Trophoblast cell (in vitro differentiated cells and primary cell): Measurements from ENCODE around the gene RANBP1.

Source experiments
- DNase-seq, 2 donors: peaks; one replicate each; pipeline ENCODE4 v3.0.0-alpha.2; 2016
- H2AFZ ChIP-seq: 2 replicates; pipeline ENCODE4 v1.6.1; 2013; ENCODE audit warnings: low read length, moderate library complexity, mild to moderate bottlenecking; ENCODE audit not compliant: insufficient read depth, poor library complexity
- H2AK5ac ChIP-seq: 2 replicates; pipeline ENCODE4 v1.6.1; 2013; ENCODE audit warnings: mild to moderate bottlenecking, low read length
- H2BK120ac ChIP-seq: 2 replicates; pipeline ENCODE4 v1.6.1; 2013; ENCODE audit warnings: low read length, mild to moderate bottlenecking, moderate library complexity; ENCODE audit not compliant: insufficient read depth, poor library complexity
- H2BK12ac ChIP-seq: 2 replicates; pipeline ENCODE4 v1.6.1; 2013; ENCODE audit warnings: mild to moderate bottlenecking, low read length, moderate library complexity
- H2BK5ac ChIP-seq: 2 replicates; pipeline ENCODE4 v1.6.1; 2013; ENCODE audit warnings: low read length, low read depth, moderate library complexity, mild to moderate bottlenecking; ENCODE audit not compliant: poor library complexity
- H3K14ac ChIP-seq: 2 replicates; pipeline ENCODE4 v1.6.1; 2013; ENCODE audit warnings: mild to moderate bottlenecking, low read length
- H3K18ac ChIP-seq: 2 replicates; pipeline ENCODE4 v1.6.1; 2013; ENCODE audit warnings: mild to moderate bottlenecking, low read length
- H3K23ac ChIP-seq: 2 replicates; pipeline ENCODE4 v1.6.1; 2013; ENCODE audit warnings: low read length
- H3K27ac ChIP-seq: 2 replicates; pipeline ENCODE4 v1.5.1; 2013; ENCODE audit warnings: low read depth, mild to moderate bottlenecking, inconsistent platforms, low read length, moderate library complexity
- H3K27me3 ChIP-seq: 2 replicates; pipeline ENCODE4 v1.6.1; 2013; ENCODE audit warnings: inconsistent platforms, mild to moderate bottlenecking, low read length, moderate library complexity; ENCODE audit not compliant: insufficient read depth
- H3K36me3 ChIP-seq, 2 experiments: 1 replicate in 1 of 2; 2 replicates in 1 of 2; pipeline ENCODE4 v1.6.1; 2013; ENCODE audit warnings: low read length in 2 of 2, mild to moderate bottlenecking in 2 of 2, moderate library complexity in 1 of 2; ENCODE audit not compliant: insufficient read depth in 2 of 2, control insufficient read depth in 1 of 2
- H3K4ac ChIP-seq: 2 replicates; pipeline ENCODE4 v1.6.1; 2013; ENCODE audit warnings: low read depth, mild to moderate bottlenecking, low read length, moderate library complexity
- H3K4me1 ChIP-seq, 2 experiments: 1 replicate in 1 of 2; 2 replicates in 1 of 2; pipeline ENCODE4 v1.6.1; 2013; ENCODE audit warnings: low read length in 2 of 2, mild to moderate bottlenecking in 2 of 2, moderate library complexity in 1 of 2; ENCODE audit not compliant: insufficient read depth in 2 of 2, control insufficient read depth in 1 of 2
- H3K4me2 ChIP-seq: 2 replicates; pipeline ENCODE4 v1.6.1; 2013; ENCODE audit warnings: inconsistent platforms, mild to moderate bottlenecking, low read length, moderate library complexity
- H3K4me3 ChIP-seq: 2 replicates; pipeline ENCODE4 v1.5.1; 2013; ENCODE audit warnings: mild to moderate bottlenecking, low read depth, low read length, inconsistent platforms
- H3K79me1 ChIP-seq: one replicate; pipeline ENCODE4 v1.6.1; 2013; ENCODE audit warnings: low read length
- H3K79me2 ChIP-seq: 2 replicates; pipeline ENCODE4 v1.6.1; 2013; ENCODE audit warnings: low read length, mild to moderate bottlenecking; ENCODE audit not compliant: control insufficient read depth, insufficient read depth, poor library complexity
- H3K9ac ChIP-seq: 2 replicates; pipeline ENCODE4 v1.6.1; 2013; ENCODE audit warnings: mild to moderate bottlenecking, low read length
- H3K9me3 ChIP-seq: 2 replicates; pipeline ENCODE4 v1.6.1; 2013; ENCODE audit warnings: low read depth, mild to moderate bottlenecking, control low read depth, inconsistent platforms, low read length; ENCODE audit not compliant: insufficient read depth
- H4K12ac ChIP-seq: 2 replicates; pipeline ENCODE4 v1.6.1; 2013; ENCODE audit warnings: low read depth, mild to moderate bottlenecking, low read length, moderate library complexity
- H4K8ac ChIP-seq: 2 replicates; pipeline ENCODE4 v1.6.1; 2013; ENCODE audit warnings: low read depth, mild to moderate bottlenecking, low read length, moderate library complexity
- H4K91ac ChIP-seq: one replicate; pipeline ENCODE4 v1.6.1; 2013; ENCODE audit warnings: low read depth, mild to moderate bottlenecking, low read length, moderate library complexity
- WGBS: extraction: QIAGEN DNeasy Blood & Tissue Kit; methylation state at CpG from one replicate; pipeline ENCODE4 v1.1.7; 2013; ENCODE audit warnings: missing lambda C conversion rate; ENCODE audit not compliant: insufficient read length, insufficient coverage; ENCODE audit errors: extremely low coverage; 5-methylcytosine and 5-hydroxymethylcytosine counted together

RANBP1 gene

DNA sequence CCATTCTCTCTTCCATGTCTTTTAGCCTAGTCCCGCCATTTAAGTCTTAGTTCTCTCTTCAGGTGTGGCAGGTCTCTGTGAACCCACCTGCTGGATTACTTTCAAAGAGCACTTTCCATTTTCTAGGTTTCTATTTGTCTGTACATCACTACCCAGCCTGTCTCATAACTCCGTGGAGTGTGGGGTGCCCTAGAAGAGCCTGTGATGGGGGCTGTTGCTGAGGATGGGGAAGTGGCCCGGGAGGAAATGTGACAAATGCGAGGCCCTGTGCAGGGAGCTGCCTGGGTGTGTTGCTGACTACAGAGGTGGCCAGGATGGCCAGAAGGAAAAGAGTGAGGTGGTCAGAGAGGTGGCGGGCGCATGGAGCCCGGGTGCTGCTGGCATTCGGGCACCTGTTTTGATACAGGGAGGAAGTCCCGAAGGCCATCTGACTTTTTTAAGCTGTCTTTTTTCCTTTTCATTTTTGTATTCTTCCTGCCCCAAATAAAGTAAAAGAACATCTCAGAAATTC is 25.1 kb upstream of the RANBP1 start:
- no peak overlapping the region for H4K91ac ChIP-seq
- H2BK5ac ChIP-seq, result no peak overlapping the region
- no peak overlapping the region for H2AK5ac ChIP-seq
- no peak overlapping the region for H4K8ac ChIP-seq
- H2AFZ ChIP-seq, result no peak overlapping the region
- H2BK120ac ChIP-seq, result no peak overlapping the region
- no CpG with 5 or more reads among the region's 9 CpGs for WGBS
- H3K4ac ChIP-seq, result no peak overlapping the region
- no peak overlapping the region for H2BK12ac ChIP-seq
- no peak overlapping the region for H3K18ac ChIP-seq
- DNase-seq, result no peak
- no peak overlapping the region for H3K23ac ChIP-seq
- H3K36me3 ChIP-seq, result peaks cover 84 to 95% of the 10 kb centered on the region in 2 experiments
- no peaks in the 10 kb centered on the region for H3K79me1 ChIP-seq
- H3K4me2 ChIP-seq, result no peak overlapping the region
- H3K14ac ChIP-seq, result no peak overlapping the region
- no peaks in the 10 kb centered on the region for H3K9me3 ChIP-seq
- H3K79me2 ChIP-seq, result no peaks in the 10 kb centered on the region
- no peak overlapping the region for H3K4me3 ChIP-seq
- no peak overlapping the region for H3K9ac ChIP-seq
- H3K27me3 ChIP-seq, result no peaks in the 10 kb centered on the region
- H3K27ac ChIP-seq, result no peak overlapping the region
- no peaks in the 10 kb centered on the region for H3K4me1 ChIP-seq
- H4K12ac ChIP-seq, result no peak overlapping the region

DNA sequence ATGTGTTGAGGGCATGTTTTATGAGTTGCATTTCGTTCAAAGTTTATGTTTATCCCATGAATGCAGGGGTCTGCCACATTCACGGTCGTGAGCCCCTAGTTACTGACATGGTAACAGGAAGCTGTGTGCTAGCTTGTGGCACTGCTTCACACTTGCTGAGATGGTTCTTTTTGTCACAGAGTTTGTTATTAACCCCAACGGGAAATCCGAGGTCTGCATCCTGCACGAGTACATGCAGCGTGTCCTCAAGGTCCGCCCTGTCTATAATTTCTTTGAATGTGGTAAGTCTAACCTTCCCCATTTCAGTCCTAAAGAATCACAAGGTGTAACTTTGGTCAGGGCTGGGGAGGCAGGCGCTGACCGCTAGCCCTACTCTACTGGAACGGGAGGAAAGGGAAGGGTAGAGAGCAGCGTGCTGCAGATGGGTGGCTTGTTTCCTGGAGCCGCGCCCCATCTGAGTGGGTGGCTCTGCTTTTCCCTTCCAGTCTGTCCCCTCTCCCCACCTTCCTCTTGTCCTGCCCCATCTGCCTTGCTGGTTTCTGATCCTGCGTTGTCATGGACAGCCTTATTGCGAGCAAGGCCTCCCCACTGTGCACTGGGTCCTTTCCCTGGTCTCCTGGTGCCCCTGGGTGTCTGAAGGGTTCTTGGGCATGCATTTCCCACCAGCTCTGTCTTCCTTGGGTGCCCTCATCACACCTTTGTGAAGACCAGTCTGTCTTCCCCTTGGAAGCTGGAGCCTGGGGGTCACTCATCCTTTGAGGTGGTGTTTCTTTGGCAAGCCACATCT is 24.0 kb upstream of the RANBP1 start:
- Histone ChIP-seq H2AK5ac (no peak overlapping the region), H4K91ac (no peak overlapping the region), H3K18ac (no peak overlapping the region), H3K4me2 (no peak overlapping the region), H3K23ac (no peak overlapping the region), H2BK12ac (no peak overlapping the region), H2BK5ac (no peak overlapping the region), H3K27ac (no peak overlapping the region), H3K4me1 (no peaks in the 10 kb centered on the region), H3K79me2 (no peaks in the 10 kb centered on the region), H3K14ac (no peak overlapping the region), H3K4ac (no peak overlapping the region), H4K12ac (no peak overlapping the region), H3K36me3 (peaks cover 75 to 89% of the 10 kb centered on the region in 2 experiments), H4K8ac (no peak overlapping the region), H2BK120ac (no peak overlapping the region), H3K4me3 (no peak overlapping the region), H3K9ac (no peak overlapping the region), H2AFZ (no peak overlapping the region), H3K79me1 (no peaks in the 10 kb centered on the region), H3K27me3 (no peaks in the 10 kb centered on the region), H3K9me3 (no peaks in the 10 kb centered on the region)
- WGBS, result no CpG with 5 or more reads among the region's 16 CpGs
- no peak for DNase-seq

DNA sequence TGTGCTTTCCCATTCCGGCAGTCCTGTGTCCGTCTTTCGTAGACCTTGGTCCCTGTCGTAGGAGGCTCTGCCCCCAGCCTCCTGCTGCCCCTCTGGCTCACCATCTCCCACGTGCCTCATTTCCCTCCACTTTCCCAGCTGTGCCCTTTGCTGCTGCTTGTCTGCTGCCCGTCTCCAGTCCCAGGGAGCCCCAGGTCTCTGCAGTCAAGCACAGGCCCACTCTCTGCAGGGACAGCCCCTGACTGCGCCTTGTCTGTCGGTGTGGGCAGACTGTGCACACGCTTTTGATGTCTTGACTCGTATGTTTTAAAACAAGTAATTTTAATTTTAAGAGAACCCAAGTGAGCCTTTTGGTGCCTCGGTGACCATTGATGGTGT is 23.4 kb upstream of the RANBP1 start:
- no peak overlapping the region for H4K8ac ChIP-seq
- no peak overlapping the region for H2BK120ac ChIP-seq
- H3K18ac ChIP-seq, result no peak overlapping the region
- no peak overlapping the region for H3K9ac ChIP-seq
- no peak overlapping the region for H2AK5ac ChIP-seq
- DNase-seq, result no peak
- H2BK5ac ChIP-seq, result no peak overlapping the region
- H3K4ac ChIP-seq, result no peak overlapping the region
- H4K91ac ChIP-seq, result no peak overlapping the region
- peaks cover 70 to 83% of the 10 kb centered on the region in 2 experiments for H3K36me3 ChIP-seq
- no peak overlapping the region for H3K4me3 ChIP-seq
- H4K12ac ChIP-seq, result no peak overlapping the region
- no peaks in the 10 kb centered on the region for H3K79me2 ChIP-seq
- H2BK12ac ChIP-seq, result no peak overlapping the region
- no peaks in the 10 kb centered on the region for H3K79me1 ChIP-seq
- no peak overlapping the region for H3K23ac ChIP-seq
- no peak overlapping the region for H3K14ac ChIP-seq
- H3K9me3 ChIP-seq, result no peaks in the 10 kb centered on the region
- no peaks in the 10 kb centered on the region for H3K27me3 ChIP-seq
- no peaks in the 10 kb centered on the region for H3K4me1 ChIP-seq
- no peak overlapping the region for H2AFZ ChIP-seq
- H3K27ac ChIP-seq, result no peak overlapping the region
- WGBS, result no CpG with 5 or more reads among the region's 11 CpGs
- no peak overlapping the region for H3K4me2 ChIP-seq

DNA sequence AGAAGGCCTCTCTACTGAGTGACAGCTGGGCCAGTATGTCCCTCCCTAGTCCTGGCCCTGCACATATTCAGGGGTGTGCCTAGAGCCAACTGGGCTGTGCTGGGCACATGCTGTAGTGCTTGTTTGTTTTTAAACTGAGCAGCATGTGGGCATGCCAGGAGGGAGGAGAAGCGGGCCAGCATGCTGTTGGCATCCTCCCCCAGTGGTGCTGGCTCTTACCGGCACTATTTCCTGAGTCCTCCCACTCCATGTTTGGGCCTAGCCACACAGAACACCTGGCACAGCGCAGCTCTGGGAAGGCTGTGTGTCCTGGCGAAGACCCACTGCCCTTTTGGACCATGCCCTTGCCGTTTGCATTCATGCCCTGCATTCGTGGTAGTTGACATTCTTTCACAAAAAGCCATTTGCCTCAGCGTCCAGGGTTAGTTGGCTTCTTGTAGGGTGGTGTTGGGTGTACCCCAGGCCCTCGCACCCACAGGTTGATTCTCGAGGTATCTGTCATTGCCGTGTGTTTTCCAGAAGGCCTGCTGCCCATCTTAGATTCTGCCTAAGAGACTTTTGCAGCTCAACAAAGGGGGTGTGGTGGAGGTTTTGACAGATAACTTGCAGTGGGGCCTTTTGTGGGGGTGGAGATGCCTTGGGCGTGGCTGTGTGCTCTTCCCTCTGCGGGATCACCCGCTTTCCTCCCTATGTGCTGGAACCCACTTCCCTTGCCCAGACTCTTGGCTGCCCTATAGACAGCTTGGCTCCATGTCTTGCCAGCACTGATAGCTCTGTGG is 22.3 kb upstream of the RANBP1 start:
- Histone ChIP-seq H3K4me1 (no peaks in the 10 kb centered on the region), H3K36me3 (peaks cover 58 to 79% of the 10 kb centered on the region in 2 experiments), H2AK5ac (no peak overlapping the region), H2BK120ac (no peak overlapping the region), H3K79me2 (no peaks in the 10 kb centered on the region), H3K4me2 (no peak overlapping the region), H2AFZ (no peak overlapping the region), H2BK5ac (no peak overlapping the region), H3K4ac (no peak overlapping the region), H3K9me3 (no peaks in the 10 kb centered on the region), H4K12ac (no peak overlapping the region), H3K9ac (no peak overlapping the region), H3K18ac (no peak overlapping the region), H4K91ac (no peak overlapping the region), H3K79me1 (no peaks in the 10 kb centered on the region), H3K4me3 (no peak overlapping the region), H2BK12ac (no peak overlapping the region), H3K14ac (no peak overlapping the region), H3K27me3 (no peaks in the 10 kb centered on the region), H3K23ac (no peak overlapping the region), H3K27ac (no peak overlapping the region), H4K8ac (no peak overlapping the region)
- no CpG with 5 or more reads among the region's 13 CpGs for WGBS
- DNase-seq, result no peak
